GM21381 (cell line): ENCODE results near the gene COLEC12.

Experiments used
- ATAC-seq: cut with Tn5 transposase; IDR thresholded peaks from one replicate; pipeline ENCODE4 v1.9.1; 2021; ENCODE audit warnings: mild to moderate bottlenecking, moderate library complexity; ENCODE audit not compliant: unreplicated experiment

Gene COLEC12

GRCh38 chr18:476251-476664, 24.2 kb downstream of the COLEC12 start:
- ATAC-seq, result no peak

GRCh38 chr18:475202-476031, 25.1 kb downstream of the COLEC12 start:
- ATAC-seq, result no peak

- ATAC-seq, result no peak
These were observed 26.1 kb downstream of the COLEC12 start for GRCh38 chr18:474416-474815.

GRCh38 chr18:473802-474201, 26.7 kb downstream of the COLEC12 start:
- no peak for ATAC-seq

GRCh38 chr18:471716-472115, 28.8 kb downstream of the COLEC12 start:
- ATAC-seq, result no peak

GRCh38 chr18:470661-471501, 29.6 kb downstream of the COLEC12 start:
- no peak for ATAC-seq

- no peak for ATAC-seq
These were observed 31.3 kb downstream of the COLEC12 start for GRCh38 chr18:468955-469790.

- ATAC-seq, result no peak
These were observed 36.5 kb downstream of the COLEC12 start for GRCh38 chr18:463827-464541.

- ATAC-seq, result no peak
These were observed 37.1 kb downstream of the COLEC12 start for GRCh38 chr18:463403-463802.

GRCh38 chr18:461762-462161, 38.7 kb downstream of the COLEC12 start:
- no peak for ATAC-seq

GRCh38 chr18:460791-461190, 39.7 kb downstream of the COLEC12 start:
- ATAC-seq, result no peak

GRCh38 chr18:459814-460593, 40.5 kb downstream of the COLEC12 start:
- no peak for ATAC-seq

GRCh38 chr18:457521-458412, 42.7 kb downstream of the COLEC12 start:
- ATAC-seq, result no peak

GRCh38 chr18:457140-457519, 43.4 kb downstream of the COLEC12 start:
- no peak for ATAC-seq

GRCh38 chr18:456361-457139, 44.0 kb downstream of the COLEC12 start:
- ATAC-seq, result no peak

- ATAC-seq, result no peak
These were observed 47.1 kb downstream of the COLEC12 start for GRCh38 chr18:453400-453799.

- ATAC-seq, result no peak
These were observed 47.7 kb downstream of the COLEC12 start for GRCh38 chr18:452816-453215.

- no peak for ATAC-seq
These were observed 51.1 kb downstream of the COLEC12 start for GRCh38 chr18:449374-449773.
